GM12878 (cell line): ENCODE data around the gene RBPJL. TPM values are rescaled to one million over a fixed set of nuclear protein-coding genes. Genes with fewer than 3 reads are reported as not detected.

Source experiments
- ATAC-seq: fragments of 200-7000 bp; cut with Tn5 transposase; 3 replicates; pipeline ENCODE4 v1.9.1; 2020; ENCODE audit warnings: mild to moderate bottlenecking, moderate library complexity
- BruUV-seq: library from RNA; stranded (reverse); fragments of 400-500 nt; replicated peaks from 2 replicates; lab custom pipeline; 2021; lab: Mats Ljungman, UMichigan
- CTCF ChIA-PET: fragments of 300-600 bp; sonication (Branson Sonifier 250); formaldehyde crosslinking; extraction: SDS; loops from one replicate; lab custom pipeline; 2021; ENCODE audit warnings: inconsistent platforms; lab: Yijun Ruan, JAX
- POLR2A ChIA-PET: fragments of 350-600 bp; formaldehyde crosslinking; extraction: SDS; loops from one replicate; lab custom pipeline; 2021; ENCODE audit warnings: inconsistent platforms; lab: Charles Lee
- RAD21 ChIA-PET: fragments of 300-600 bp; sonication (Branson Sonifier 250); formaldehyde crosslinking; loops from one replicate; lab custom pipeline; 2023; ENCODE audit warnings: antibody characterized with exemption; ENCODE audit not compliant: unreplicated experiment; lab: Charles Lee
- SMC1A ChIA-PET: fragments of 300-600 bp; sonication (Branson Sonifier 250); formaldehyde crosslinking; loops from one replicate; lab custom pipeline; 2023; ENCODE audit not compliant: unreplicated experiment, uncharacterized antibody; lab: Charles Lee
- DNase-seq: peaks from one replicate; pipeline ENCODE4 v3.0.0-alpha.2; 2011; ENCODE audit warnings: low read depth, low spot score
- FAIRE-seq: peaks from 3 replicates; lab custom pipeline; 2011; peaks lifted over from hg19 to GRCh38; lab: Jason Lieb, UNC
- H2AFZ ChIP-seq: 2 replicates; pipeline ENCODE4 v1.6.0; 2011; ENCODE audit warnings: low read depth, low read length, control low read depth; ENCODE audit not compliant: control insufficient read depth
- H3K27ac ChIP-seq: 2 replicates; pipeline ENCODE4 v1.5.1; 2011; ENCODE audit warnings: control low read depth; ENCODE audit not compliant: control insufficient read depth, insufficient read depth
- H3K27me3 ChIP-seq, 2 experiments: replicated peaks in 1 of 2; 2 replicates each; pipeline versions ENCODE4 v1.6.0 to v1.6.1; 2011; ENCODE audit warnings: low read length in 1 of 2; ENCODE audit not compliant: control insufficient read depth in 2 of 2, insufficient read depth in 2 of 2
- H3K36me3 ChIP-seq, 2 experiments: 2 replicates each; pipeline ENCODE4 v1.5.1; 2011; ENCODE audit warnings: low read length in 1 of 2; ENCODE audit not compliant: control insufficient read depth in 2 of 2, insufficient read depth in 2 of 2
- H3K4me1 ChIP-seq: 2 replicates; pipeline ENCODE4 v1.6.1; 2011; ENCODE audit warnings: mild to moderate bottlenecking, low read length, moderate library complexity, mixed read lengths; ENCODE audit not compliant: control insufficient read depth, insufficient read depth
- H3K4me2 ChIP-seq: 2 replicates; pipeline ENCODE4 v1.6.0; 2011; ENCODE audit warnings: control low read depth; ENCODE audit not compliant: control insufficient read depth, insufficient read depth
- H3K4me3 ChIP-seq: fragments of 200-600 bp; sonication (generic); 2 replicates; pipeline ENCODE4 v1.5.1; 2016
- H3K79me2 ChIP-seq: 2 replicates; pipeline ENCODE4 v1.6.0; 2011; ENCODE audit warnings: low read length; ENCODE audit not compliant: control insufficient read depth, insufficient read depth
- H3K9ac ChIP-seq: 2 replicates; pipeline ENCODE4 v1.8.0; 2011; ENCODE audit warnings: low read length, control low read depth, mixed read lengths; ENCODE audit not compliant: control insufficient read depth, insufficient read depth
- H3K9me3 ChIP-seq: replicated peaks from 3 replicates; pipeline ENCODE4 v1.5.1; 2011; ENCODE audit warnings: mild to moderate bottlenecking, low read length; ENCODE audit not compliant: control insufficient read depth, insufficient read depth
- H4K20me1 ChIP-seq: 2 replicates; pipeline ENCODE4 v1.6.0; 2011; ENCODE audit not compliant: control insufficient read depth, insufficient read depth
- CBFB ChIP-seq: IDR thresholded peaks from 2 replicates; pipeline ENCODE4 v1.6.1; 2016; ENCODE audit warnings: antibody characterized with exemption, low read depth
- EED ChIP-seq: sonication (generic); IDR thresholded peaks from 2 replicates; pipeline ENCODE4 v1.6.1; 2016; ENCODE audit warnings: antibody characterized with exemption, low read depth
- FOXM1 ChIP-seq: IDR thresholded peaks from 2 replicates; pipeline ENCODE4 v1.6.1; 2012; ENCODE audit warnings: low read depth, mild to moderate bottlenecking, inconsistent platforms, low read length, moderate library complexity
- NKRF ChIP-seq: fragments of 450-650 bp; conservative IDR thresholded peaks from 2 replicates; pipeline ENCODE4 v1.6.1; 2017; ENCODE audit warnings: mild to moderate bottlenecking, moderate library complexity
- PBX3 ChIP-seq: IDR thresholded peaks from 2 replicates; pipeline ENCODE4 v1.6.1; 2011; ENCODE audit warnings: mild to moderate bottlenecking, low read depth, low read length, moderate library complexity; ENCODE audit not compliant: insufficient replicate concordance
- POLR2AphosphoS5 ChIP-seq: IDR thresholded peaks from 2 replicates; pipeline ENCODE4 v1.6.1; 2011; ENCODE audit warnings: mild to moderate bottlenecking, low read length, inconsistent platforms
- POU2F2 ChIP-seq: IDR thresholded peaks from 3 replicates; pipeline ENCODE4 v1.6.1; 2011; ENCODE audit warnings: low read depth, mild to moderate bottlenecking, low read length, borderline replicate concordance
- RBBP5 ChIP-seq: fragments of 200-600 bp; sonication (generic); conservative IDR thresholded peaks from 2 replicates; pipeline ENCODE4 v1.6.1; 2016
- SIN3A ChIP-seq: IDR thresholded peaks from 2 replicates; pipeline ENCODE4 v1.6.1; 2012; ENCODE audit warnings: low read depth, low read length, improper control_type of control experiment
- SMARCA5 ChIP-seq: fragments of 450-650 bp; IDR thresholded peaks from 2 replicates; pipeline ENCODE4 v1.6.1; 2017; ENCODE audit warnings: mild to moderate bottlenecking
- TCF12 ChIP-seq: IDR thresholded peaks from 2 replicates; pipeline ENCODE4 v1.6.1; 2011; ENCODE audit warnings: low read depth, mild to moderate bottlenecking, low read length
- USF1 ChIP-seq: IDR thresholded peaks from 2 replicates; pipeline ENCODE4 v1.6.1; 2011; ENCODE audit warnings: borderline replicate concordance, low read depth, mild to moderate bottlenecking, moderate library complexity, mixed read lengths, low read length; ENCODE audit not compliant: insufficient read depth; ENCODE audit errors: extremely low read length
- WGBS: methylation state at CpG from one replicate; pipeline ENCODE4 v1.1.6; 2016; ENCODE audit warnings: low lambda C conversion rate; ENCODE audit not compliant: insufficient replicate concordance, insufficient coverage; ENCODE audit errors: missing lambda C conversion rate; 5-methylcytosine and 5-hydroxymethylcytosine counted together
- in situ Hi-C: fragments of 300-500 bp; cut with MboI; formaldehyde crosslinking; loops from 9 replicates; pipeline ENCODE4 v1.14.3; 2018; ENCODE audit warnings: mixed read lengths
- intact Hi-C: fragments of 100-400 bp; cut with micrococcal nuclease; formaldehyde crosslinking; loops from one replicate; pipeline ENCODE4 v1.14.2; 2022; ENCODE audit not compliant: unreplicated experiment
- polyA plus RNA-seq, 11 experiments: library from polyadenylated mRNA; depleted of rRNA in 4 of 11; unstranded in 6 of 11; stranded (reverse) in 5 of 11; fragments of >200 nt; fragmentation: Nextera tagmentation in 4 of 11; fragmentation: Illumina TruSeq in 1 of 11; extraction: Ambion mirVana in 4 of 11; extraction: Trizol in 1 of 11; gene quantifications; 1 replicate in 1 of 11; 2 replicates in 10 of 11; pipeline versions ENCODE4 v1.2.1 to v1.2.3, GENCODE V29; 2011 to 2016; ENCODE audit warnings: inconsistent platforms in 2 of 11, missing spikeins in 2 of 11, low read depth in 1 of 11
- total RNA-seq, 4 experiments: library from RNA; depleted of rRNA in 3 of 4; stranded (reverse); fragments of >200 nt in 3 of 4; fragmentation: Illumina TruSeq in 1 of 4; extraction: Trizol in 1 of 4; gene quantifications; 2 replicates each; pipeline versions ENCODE4 v1.2.1 to v1.2.3, GENCODE V29; 2013 to 2021

RBPJL gene
- total and polyA plus RNA-seq, 10 of the 15 experiments (the other 5 are each of a cell fraction or from before 2014, with no cell fraction given): 0.18 TPM; not detected in 9

- TF ChIP-seq EED: no peak
- TF ChIP-seq SIN3A: no peak
- TF ChIP-seq, all 136 proteins: peak for 0
Measured at GRCh38 chr20:45339799-45340198, 33.2 kb downstream of the RBPJL start (continued).

GRCh38 chr20:45340236-45340847, 33.7 kb downstream of the RBPJL start:
- POLR2A ChIA-PET: no interaction called here
- H3K9me3 ChIP-seq: no peaks in the 10 kb centered on the region
- no peak for TF ChIP-seq USF1
- no peak for TF ChIP-seq SMARCA5
- no peak for TF ChIP-seq POLR2AphosphoS5
- TF ChIP-seq RBBP5: no peak
- no peak for TF ChIP-seq FOXM1
- TF ChIP-seq TCF12: no peak
- no peak for TF ChIP-seq PBX3
- TF ChIP-seq POU2F2: no peak
- TF ChIP-seq CBFB: no peak
- no peak for TF ChIP-seq NKRF
- H3K27me3 ChIP-seq: no peaks in the 10 kb centered on the region
- no TSS peak for BruUV-seq
- no peaks in the 10 kb centered on the region for H3K79me2 ChIP-seq
- H3K27ac ChIP-seq: no peak overlapping the region
- no peak for DNase-seq
- SMC1A ChIA-PET: no interaction called here
- peak; percentile 79 for ATAC-seq
- in situ Hi-C loops: no loop called here
- FAIRE-seq: no peak
- intact Hi-C loops: no loop called here
- H3K36me3 ChIP-seq: no peaks in the 10 kb centered on the region
- H4K20me1 ChIP-seq: peaks cover 2% of the 10 kb centered on the region; the same call in 1 of the 2 replicates
- RAD21 ChIA-PET: no interaction called here
- CTCF ChIA-PET: interaction anchor here (1.2 kb wide), 1 partner anchor 50 kb away, joined by 3 read pairs; no protein-coding TSS in a partner anchor
- H3K4me2 ChIP-seq: no peak overlapping the region
- 10% methylated on average over 5 of the region's 5 CpGs for WGBS
- H3K9ac ChIP-seq: no peak overlapping the region
- no peaks in the 10 kb centered on the region for H3K4me1 ChIP-seq
- H2AFZ ChIP-seq: no peak overlapping the region
- no peak overlapping the region for H3K4me3 ChIP-seq
